ENCODE measurements around the gene VKORC1L1.

VKORC1L1 gene

DNA sequence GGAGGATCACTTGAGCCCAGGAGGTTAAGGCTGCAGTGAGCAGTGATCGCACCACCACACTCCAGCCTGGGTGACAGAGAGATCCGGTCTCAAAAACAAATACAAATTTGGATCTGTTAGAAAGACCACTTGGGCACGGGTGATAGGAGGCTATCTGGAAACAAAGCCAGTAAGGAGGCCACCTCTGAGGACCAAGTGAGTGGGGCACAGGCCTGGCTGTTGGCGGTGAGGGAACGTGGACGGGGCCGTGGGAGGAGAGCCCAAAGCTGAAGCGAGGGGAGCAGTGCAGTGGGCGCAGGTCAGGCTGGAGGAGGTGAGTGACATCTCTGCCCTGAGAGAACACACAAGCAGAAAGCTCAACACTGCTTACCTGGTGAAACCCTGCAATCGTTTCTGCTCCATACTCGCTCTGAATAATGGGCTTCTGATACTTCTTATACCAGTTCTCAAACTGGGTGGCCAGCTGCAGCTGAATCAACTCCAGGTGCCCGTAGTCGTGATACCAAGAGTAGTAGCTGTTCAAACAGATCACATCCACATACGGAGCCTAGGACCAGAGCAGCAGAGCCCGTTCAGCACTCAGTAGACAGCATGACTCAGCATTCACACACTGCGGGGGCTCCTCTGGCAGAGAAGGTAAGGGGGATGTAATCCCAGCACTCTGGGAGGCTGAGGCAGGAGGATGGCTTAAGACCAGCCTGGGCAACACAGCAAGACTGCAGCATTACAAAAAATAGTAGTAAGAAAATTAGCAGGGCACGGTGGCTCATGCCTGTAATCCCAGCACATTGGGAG, 94.7 kb downstream of the VKORC1L1 start:
- DNase-seq (ENCODE audit: low read depth), result no peak
- no peak for TF ChIP-seq CTCF (IDR thresholded peaks at IDR 0.05; ENCODE audit: insufficient read depth, low read depth, low read length, missing control alignments)
- H3K4me3 ChIP-seq (ENCODE audit: low read length), result no peak overlapping the region

DNA sequence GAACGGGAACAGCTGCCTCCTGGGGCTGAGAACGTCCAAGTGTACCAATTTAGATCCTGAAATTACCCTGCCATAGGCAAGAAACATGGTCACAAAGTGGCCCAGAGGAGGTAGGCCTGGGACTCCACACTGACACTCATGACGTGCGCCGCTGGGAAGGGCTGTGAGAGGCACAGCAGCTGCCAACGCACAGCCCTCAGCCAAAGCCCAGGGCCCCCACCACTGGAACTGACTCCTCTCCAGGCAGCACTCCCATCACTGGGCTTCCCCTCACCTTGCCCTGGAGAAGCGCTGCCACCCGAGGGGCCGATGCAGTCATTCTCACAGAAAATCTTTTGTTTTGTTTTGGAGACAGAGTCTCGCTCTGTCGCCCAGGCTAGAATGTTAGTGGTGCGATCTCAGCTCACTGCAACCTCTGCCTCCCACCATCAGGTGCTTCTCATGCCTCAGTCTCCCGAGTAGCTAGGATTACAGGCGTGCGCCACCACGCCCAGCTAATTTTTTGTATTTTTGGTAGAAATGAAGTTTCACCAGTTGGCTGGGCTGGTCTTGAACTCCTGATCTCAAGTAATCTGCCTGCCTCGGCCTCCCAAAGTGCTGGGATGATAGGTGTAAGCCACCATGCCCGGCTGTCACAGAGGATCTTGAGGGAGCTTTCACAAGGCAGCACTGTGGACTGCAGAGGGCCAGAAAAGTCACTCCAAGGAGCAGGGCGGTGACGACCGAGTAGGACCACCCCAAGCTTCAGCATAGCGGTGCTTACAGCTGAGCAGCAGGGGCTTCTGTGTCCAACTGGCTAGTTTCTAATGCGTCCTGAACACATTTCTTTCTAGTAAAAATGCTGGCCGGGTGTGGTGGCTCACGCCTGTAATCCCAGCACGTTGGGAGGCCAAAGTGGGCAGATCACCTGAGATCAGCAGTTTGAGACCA, 95.6 kb downstream of the VKORC1L1 start:
- DNase-seq (ENCODE audit: low read depth), result no peak
- TF ChIP-seq CTCF (IDR thresholded peaks at IDR 0.05; ENCODE audit: insufficient read depth, low read depth, low read length, missing control alignments), result no peak
- H3K4me3 ChIP-seq (ENCODE audit: low read length), result no peak overlapping the region

GRCh38 chr7:65971021-65971420, 98.1 kb downstream of the VKORC1L1 start:
- H3K4me3 ChIP-seq (ENCODE audit: low read length), result no peak overlapping the region
- TF ChIP-seq CTCF (IDR thresholded peaks at IDR 0.05; ENCODE audit: insufficient read depth, low read depth, low read length, missing control alignments), result no peak
- no peak for DNase-seq (ENCODE audit: low read depth)

DNA sequence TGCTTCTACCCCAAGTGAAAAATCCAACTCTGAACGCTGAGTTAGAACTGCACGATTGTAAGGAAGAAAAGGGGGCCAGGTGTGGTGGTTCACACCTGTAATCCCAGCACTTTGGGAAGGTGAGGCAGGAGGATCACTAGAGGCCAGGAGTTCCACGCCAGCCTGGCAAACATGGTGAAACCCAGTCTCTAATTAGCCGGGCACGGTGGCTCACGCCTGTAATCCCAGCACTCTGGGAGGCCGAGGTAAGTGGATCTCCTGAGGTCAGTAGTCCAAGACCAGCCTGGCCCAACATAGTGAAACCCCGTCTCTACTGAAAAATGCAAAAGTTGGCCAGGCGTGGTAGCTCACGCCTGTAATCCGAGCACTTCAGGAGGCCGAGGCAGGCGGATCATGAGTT, 100.1 kb downstream of the VKORC1L1 start:
- no peak for TF ChIP-seq CTCF (IDR thresholded peaks at IDR 0.05; ENCODE audit: insufficient read depth, low read depth, low read length, missing control alignments)
- no peak overlapping the region for H3K4me3 ChIP-seq (ENCODE audit: low read length)
- no peak for DNase-seq (ENCODE audit: low read depth)

- no peak for TF ChIP-seq CTCF (IDR thresholded peaks at IDR 0.05; ENCODE audit: insufficient read depth, low read depth, low read length, missing control alignments)
- H3K4me3 ChIP-seq (ENCODE audit: low read length), result no peak overlapping the region
- no peak for DNase-seq (ENCODE audit: low read depth)
These were observed 101.4 kb downstream of the VKORC1L1 start for GRCh38 chr7:65974191-65974801.

GRCh38 chr7:65974876-65975275, 102.0 kb downstream of the VKORC1L1 start:
- DNase-seq (ENCODE audit: low read depth), result no peak
- no peak for TF ChIP-seq CTCF (IDR thresholded peaks at IDR 0.05; ENCODE audit: insufficient read depth, low read depth, low read length, missing control alignments)
- H3K4me3 ChIP-seq (ENCODE audit: low read length), result no peak overlapping the region

All from epithelial cell of esophagus (primary cell).